ENCODE measurements around the gene MAP4K2.

DNA sequence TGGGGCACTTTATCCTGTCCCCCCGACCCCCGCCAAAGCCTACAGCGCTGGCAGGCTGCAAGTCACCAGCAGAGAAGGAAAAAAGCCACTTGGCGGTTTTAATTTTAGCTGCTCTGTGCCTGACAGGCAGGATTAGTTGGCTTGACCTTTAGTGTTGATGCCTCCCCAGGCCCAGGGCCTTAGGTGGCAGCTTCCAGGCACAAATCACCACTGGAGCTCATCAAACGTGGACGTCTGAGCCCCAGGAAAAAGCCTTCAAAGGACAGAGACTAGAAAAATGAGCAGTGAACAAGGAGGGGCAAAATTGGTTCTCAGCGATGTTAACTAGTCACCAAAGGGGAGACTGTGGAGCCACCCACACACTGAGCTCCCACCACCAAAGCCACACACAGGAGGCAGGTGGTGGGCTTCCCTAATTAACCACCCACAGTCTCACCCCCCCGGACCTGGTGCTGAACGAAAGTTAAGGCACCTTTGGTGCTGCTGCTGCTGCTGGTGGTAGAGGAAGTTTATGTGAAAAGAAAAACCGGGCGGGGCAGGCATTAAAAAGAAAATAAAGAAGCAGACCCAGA lies 38.9 kb downstream of the MAP4K2 start:
- TF ChIP-seq, protein P1, sequence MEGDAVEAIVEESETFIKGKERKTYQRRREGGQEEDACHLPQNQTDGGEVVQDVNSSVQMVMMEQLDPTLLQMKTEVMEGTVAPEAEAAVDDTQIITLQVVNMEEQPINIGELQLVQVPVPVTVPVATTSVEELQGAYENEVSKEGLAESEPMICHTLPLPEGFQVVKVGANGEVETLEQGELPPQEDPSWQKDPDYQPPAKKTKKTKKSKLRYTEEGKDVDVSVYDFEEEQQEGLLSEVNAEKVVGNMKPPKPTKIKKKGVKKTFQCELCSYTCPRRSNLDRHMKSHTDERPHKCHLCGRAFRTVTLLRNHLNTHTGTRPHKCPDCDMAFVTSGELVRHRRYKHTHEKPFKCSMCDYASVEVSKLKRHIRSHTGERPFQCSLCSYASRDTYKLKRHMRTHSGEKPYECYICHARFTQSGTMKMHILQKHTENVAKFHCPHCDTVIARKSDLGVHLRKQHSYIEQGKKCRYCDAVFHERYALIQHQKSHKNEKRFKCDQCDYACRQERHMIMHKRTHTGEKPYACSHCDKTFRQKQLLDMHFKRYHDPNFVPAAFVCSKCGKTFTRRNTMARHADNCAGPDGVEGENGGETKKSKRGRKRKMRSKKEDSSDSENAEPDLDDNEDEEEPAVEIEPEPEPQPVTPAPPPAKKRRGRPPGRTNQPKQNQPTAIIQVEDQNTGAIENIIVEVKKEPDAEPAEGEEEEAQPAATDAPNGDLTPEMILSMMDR (IDR thresholded peaks at IDR 0.05; ENCODE audit: control extremely low read depth in 1 of 3, insufficient read depth in 1 of 3, low read depth in 1 of 3, low read length in 3 of 3), result no peak
- TF ChIP-seq, protein P2, sequence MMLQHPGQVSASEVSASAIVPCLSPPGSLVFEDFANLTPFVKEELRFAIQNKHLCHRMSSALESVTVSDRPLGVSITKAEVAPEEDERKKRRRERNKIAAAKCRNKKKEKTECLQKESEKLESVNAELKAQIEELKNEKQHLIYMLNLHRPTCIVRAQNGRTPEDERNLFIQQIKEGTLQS (IDR thresholded peaks at IDR 0.05; ENCODE audit: insufficient read depth, low read depth, low read length), result no peak
- TF ChIP-seq NRF1 (IDR thresholded peaks at IDR 0.05; ENCODE audit: low read depth, low read length), result no peak
- TF ChIP-seq BRCA1 (IDR thresholded peaks at IDR 0.05; ENCODE audit: low read depth, low read length), result no peak
- no peak for TF ChIP-seq RAD21 (IDR thresholded peaks at IDR 0.05 in 1 of 2, conservative IDR thresholded peaks at IDR 0.05 in 1 of 2; ENCODE audit: low read depth in 2 of 2, low read length in 2 of 2)
- TF ChIP-seq EZH2 (IDR thresholded peaks at IDR 0.05; ENCODE audit: low read depth, low read length, severe bottlenecking), result no peak
- no peak for TF ChIP-seq TAF1 (IDR thresholded peaks at IDR 0.05; ENCODE audit: low read depth, low read length)
- TF ChIP-seq ZNF274 (IDR thresholded peaks at IDR 0.05; ENCODE audit: borderline replicate concordance, extremely low read depth, low read length), result no peak
- TF ChIP-seq RFX5 (IDR thresholded peaks at IDR 0.05; ENCODE audit: borderline replicate concordance, low read depth, low read length), result no peak
- no peak for TF ChIP-seq EP300 (IDR thresholded peaks at IDR 0.05; ENCODE audit: borderline replicate concordance in 1 of 2, low read depth in 2 of 2, low read length in 2 of 2)
- TF ChIP-seq YY1 (IDR thresholded peaks at IDR 0.05; ENCODE audit: low read depth, low read length), result no peak
- TF ChIP-seq, protein P3, sequence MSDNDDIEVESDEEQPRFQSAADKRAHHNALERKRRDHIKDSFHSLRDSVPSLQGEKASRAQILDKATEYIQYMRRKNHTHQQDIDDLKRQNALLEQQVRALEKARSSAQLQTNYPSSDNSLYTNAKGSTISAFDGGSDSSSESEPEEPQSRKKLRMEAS (IDR thresholded peaks at IDR 0.05), result no peak
- no peak for TF ChIP-seq KDM5A (IDR thresholded peaks at IDR 0.05; ENCODE audit: low read length)
- no peak for TF ChIP-seq CBX8 (IDR thresholded peaks at IDR 0.05; ENCODE audit: borderline replicate concordance, low read depth, low read length)

All from H1 (cell line).